Mesendoderm (in vitro differentiated cells): ENCODE data around the gene SHPK.

Source experiments
- DNase-seq: peaks from one replicate; pipeline ENCODE4 v3.0.0; 2013
- H2AK5ac ChIP-seq: 2 replicates; pipeline ENCODE4 v1.6.1; 2013; ENCODE audit warnings: low read length, inconsistent platforms
- H2BK120ac ChIP-seq: 2 replicates; pipeline ENCODE4 v1.6.1; 2013; ENCODE audit warnings: low read depth, mild to moderate bottlenecking, low read length, moderate library complexity, mixed read lengths
- H2BK15ac ChIP-seq: replicated peaks from 2 replicates; pipeline ENCODE4 v1.6.1; 2013; ENCODE audit warnings: low read depth, mild to moderate bottlenecking, moderate library complexity
- H2BK5ac ChIP-seq: 2 replicates; pipeline ENCODE4 v1.6.1; 2013; ENCODE audit warnings: low read length, inconsistent platforms
- H3K18ac ChIP-seq: 2 replicates; pipeline ENCODE4 v1.6.1; 2013; ENCODE audit warnings: mild to moderate bottlenecking, low read length, mixed read lengths
- H3K23ac ChIP-seq: one replicate; pipeline ENCODE4 v1.6.1; 2013; ENCODE audit warnings: low read length
- H3K27ac ChIP-seq: 2 replicates; pipeline ENCODE4 v1.5.1; 2013; ENCODE audit warnings: low read depth, mild to moderate bottlenecking, inconsistent platforms, low read length, moderate library complexity
- H3K27me3 ChIP-seq: 2 replicates; pipeline ENCODE4 v1.6.1; 2013; ENCODE audit warnings: low read length, control low read depth, mild to moderate bottlenecking, inconsistent platforms; ENCODE audit not compliant: insufficient read depth, poor library complexity
- H3K36me3 ChIP-seq: 2 replicates; pipeline ENCODE4 v1.6.1; 2013; ENCODE audit warnings: low read length, inconsistent platforms; ENCODE audit not compliant: control insufficient read depth, insufficient read depth
- H3K4ac ChIP-seq: one replicate; pipeline ENCODE4 v1.6.1; 2013; ENCODE audit warnings: low read depth, mild to moderate bottlenecking, low read length, moderate library complexity
- H3K4me1 ChIP-seq: 2 replicates; pipeline ENCODE4 v1.6.1; 2013; ENCODE audit warnings: low read depth, low read length, inconsistent platforms; ENCODE audit not compliant: control insufficient read depth
- H3K4me2 ChIP-seq: 2 replicates; pipeline ENCODE4 v1.6.1; 2013; ENCODE audit warnings: low read length
- H3K4me3 ChIP-seq: 2 replicates; pipeline ENCODE4 v1.5.1; 2013; ENCODE audit warnings: mild to moderate bottlenecking, low read length
- H3K56ac ChIP-seq: one replicate; pipeline ENCODE4 v1.6.1; 2013; ENCODE audit warnings: low read length
- H3K79me1 ChIP-seq: 2 replicates; pipeline ENCODE4 v1.6.1; 2013; ENCODE audit warnings: low read length, inconsistent platforms
- H3K79me2 ChIP-seq: 2 replicates; pipeline ENCODE4 v1.6.1; 2013; ENCODE audit warnings: mild to moderate bottlenecking, low read length; ENCODE audit not compliant: control insufficient read depth, insufficient read depth
- H3K9ac ChIP-seq: 2 replicates; pipeline ENCODE4 v1.6.1; 2013; ENCODE audit warnings: low read length, inconsistent platforms
- H4K5ac ChIP-seq: one replicate; pipeline ENCODE4 v1.6.1; 2013; ENCODE audit warnings: low read length
- H4K8ac ChIP-seq: one replicate; pipeline ENCODE4 v1.6.1; 2013; ENCODE audit warnings: low read depth, mild to moderate bottlenecking, control low read depth, low read length, moderate library complexity
- WGBS: extraction: QIAGEN DNeasy Blood & Tissue Kit; methylation state at CpG from one replicate; pipeline ENCODE4 v1.1.7; 2013; ENCODE audit warnings: low lambda C conversion rate, missing lambda C conversion rate; ENCODE audit not compliant: insufficient coverage; ENCODE audit errors: extremely low coverage; 5-methylcytosine and 5-hydroxymethylcytosine counted together

Gene SHPK

GRCh38 chr17:3621146-3621720, 14.8 kb downstream of the SHPK start:
- Histone ChIP-seq H3K4me2 (no peak overlapping the region), H2BK5ac (no peak overlapping the region), H4K5ac (no peak overlapping the region), H3K27ac (no peak overlapping the region), H3K4me3 (no peak overlapping the region), H3K36me3 (peaks cover 5% of the 10 kb centered on the region), H2BK120ac (no peak overlapping the region), H2AK5ac (no peak overlapping the region), H3K23ac (no peak overlapping the region), H2BK15ac (no peak overlapping the region), H3K27me3 (no peaks in the 10 kb centered on the region), H3K79me1 (no peaks in the 10 kb centered on the region), H4K8ac (no peak overlapping the region), H3K4ac (no peak overlapping the region), H3K9ac (no peak overlapping the region), H3K79me2 (no peaks in the 10 kb centered on the region), H3K56ac (no peak overlapping the region), H3K18ac (no peak overlapping the region), H3K4me1 (no peaks in the 10 kb centered on the region)
- no CpG with 5 or more reads among the region's 8 CpGs for WGBS
- no peak for DNase-seq

- no peak for DNase-seq
- Histone ChIP-seq H2BK5ac (no peak overlapping the region), H2BK15ac (no peak overlapping the region), H3K56ac (no peak overlapping the region), H4K8ac (no peak overlapping the region), H2AK5ac (no peak overlapping the region), H3K23ac (no peak overlapping the region), H3K9ac (no peak overlapping the region), H4K5ac (no peak overlapping the region), H3K4me3 (no peak overlapping the region), H3K79me2 (no peaks in the 10 kb centered on the region), H3K4me2 (no peak overlapping the region), H3K27me3 (no peaks in the 10 kb centered on the region), H3K27ac (no peak overlapping the region), H3K18ac (no peak overlapping the region), H2BK120ac (no peak overlapping the region), H3K4ac (no peak overlapping the region), H3K36me3 (peaks cover 5% of the 10 kb centered on the region), H3K4me1 (no peaks in the 10 kb centered on the region), H3K79me1 (no peaks in the 10 kb centered on the region)
- WGBS, result no CpG with 5 or more reads among the region's 18 CpGs
These were observed 20.7 kb downstream of the SHPK start for GRCh38 chr17:3615160-3615870.

- no peaks in the 10 kb centered on the region for H3K79me1 ChIP-seq
- no peak overlapping the region for H4K8ac ChIP-seq
- WGBS, result no CpG with 5 or more reads among the region's 6 CpGs
- H4K5ac ChIP-seq, result no peak overlapping the region
- peaks cover 14% of the 10 kb centered on the region for H3K36me3 ChIP-seq
- no peak overlapping the region for H3K4ac ChIP-seq
- no peak overlapping the region for H3K23ac ChIP-seq
- H3K4me1 ChIP-seq, result no peaks in the 10 kb centered on the region
- no peaks in the 10 kb centered on the region for H3K79me2 ChIP-seq
- no peak overlapping the region for H3K18ac ChIP-seq
- no peak overlapping the region for H3K9ac ChIP-seq
- no peak overlapping the region for H2BK120ac ChIP-seq
- H3K27ac ChIP-seq, result no peak overlapping the region
- no peak overlapping the region for H3K4me3 ChIP-seq
- H2BK15ac ChIP-seq, result no peak overlapping the region
- H3K4me2 ChIP-seq, result no peak overlapping the region
- H3K56ac ChIP-seq, result no peak overlapping the region
- no peaks in the 10 kb centered on the region for H3K27me3 ChIP-seq
- DNase-seq, result no peak
- H2AK5ac ChIP-seq, result no peak overlapping the region
- H2BK5ac ChIP-seq, result no peak overlapping the region
These were observed 22.9 kb downstream of the SHPK start for GRCh38 chr17:3613124-3613523.

GRCh38 chr17:3610523-3610922, 25.5 kb downstream of the SHPK start:
- H3K27me3 ChIP-seq, result no peaks in the 10 kb centered on the region
- H3K56ac ChIP-seq, result no peak overlapping the region
- no peak for DNase-seq
- no peak overlapping the region for H3K4ac ChIP-seq
- no peaks in the 10 kb centered on the region for H3K4me1 ChIP-seq
- H2BK15ac ChIP-seq, result no peak overlapping the region
- H3K79me1 ChIP-seq, result no peaks in the 10 kb centered on the region
- no peak overlapping the region for H2BK120ac ChIP-seq
- WGBS, result no CpG with 5 or more reads among the region's 14 CpGs
- no peak overlapping the region for H2BK5ac ChIP-seq
- no peak overlapping the region for H3K23ac ChIP-seq
- no peak overlapping the region for H3K27ac ChIP-seq
- H3K4me2 ChIP-seq, result no peak overlapping the region
- no peak overlapping the region for H2AK5ac ChIP-seq
- H3K36me3 ChIP-seq, result peaks cover 14% of the 10 kb centered on the region
- H3K9ac ChIP-seq, result no peak overlapping the region
- no peak overlapping the region for H3K4me3 ChIP-seq
- no peak overlapping the region for H3K18ac ChIP-seq
- H4K8ac ChIP-seq, result no peak overlapping the region
- H3K79me2 ChIP-seq, result no peaks in the 10 kb centered on the region
- H4K5ac ChIP-seq, result no peak overlapping the region

DNA sequence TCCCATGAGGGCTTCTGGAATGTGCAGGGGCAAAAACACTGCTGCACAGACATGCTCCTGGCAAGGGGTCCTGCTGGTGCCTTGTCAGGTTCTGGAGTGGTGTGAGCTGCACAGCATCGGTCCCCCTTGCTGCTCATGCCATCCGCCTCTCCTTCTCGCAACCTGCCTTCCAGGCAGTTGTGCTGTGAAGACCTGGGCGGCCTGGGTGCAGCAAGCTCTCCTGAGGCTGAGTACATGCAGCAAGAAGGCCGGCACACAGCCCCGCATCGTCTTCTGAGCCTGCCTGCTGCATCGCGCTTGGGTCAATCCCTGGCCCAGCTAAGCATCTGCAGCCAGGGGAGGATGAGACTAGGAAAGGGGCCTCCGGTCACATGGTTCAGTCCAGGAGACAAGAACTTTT, 26.4 kb downstream of the SHPK start:
- H2BK5ac ChIP-seq, result no peak overlapping the region
- H2BK15ac ChIP-seq, result no peak overlapping the region
- H3K27me3 ChIP-seq, result no peaks in the 10 kb centered on the region
- no peak overlapping the region for H2AK5ac ChIP-seq
- H3K4ac ChIP-seq, result no peak overlapping the region
- H3K56ac ChIP-seq, result no peak overlapping the region
- no peak overlapping the region for H2BK120ac ChIP-seq
- peaks cover 14% of the 10 kb centered on the region for H3K36me3 ChIP-seq
- H3K4me2 ChIP-seq, result no peak overlapping the region
- H4K8ac ChIP-seq, result no peak overlapping the region
- H3K27ac ChIP-seq, result no peak overlapping the region
- no peaks in the 10 kb centered on the region for H3K4me1 ChIP-seq
- H3K79me2 ChIP-seq, result no peaks in the 10 kb centered on the region
- no peak overlapping the region for H3K4me3 ChIP-seq
- H3K79me1 ChIP-seq, result no peaks in the 10 kb centered on the region
- no peak overlapping the region for H3K23ac ChIP-seq
- H4K5ac ChIP-seq, result no peak overlapping the region
- no peak overlapping the region for H3K9ac ChIP-seq
- no peak overlapping the region for H3K18ac ChIP-seq
- DNase-seq, result no peak
- no CpG with 5 or more reads among the region's 10 CpGs for WGBS

DNA sequence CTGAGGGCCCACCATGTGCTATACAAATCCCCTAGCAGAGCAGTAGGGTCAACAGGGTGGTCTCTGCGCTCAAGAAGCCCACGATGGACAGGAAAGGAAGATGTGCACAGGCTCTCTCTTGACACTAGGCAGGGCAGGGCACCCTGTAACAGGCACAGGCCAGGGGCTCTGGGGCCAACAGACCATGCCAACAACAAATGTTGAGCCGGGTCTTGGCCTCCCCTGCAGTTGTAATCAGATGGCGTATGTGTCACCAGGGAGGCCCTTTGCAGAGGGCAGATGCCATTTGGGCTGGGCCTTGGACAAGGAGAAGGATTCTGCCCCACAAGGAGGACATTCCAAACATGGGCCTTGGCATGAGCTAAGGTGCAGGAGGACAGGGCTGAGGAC, 32.2 kb downstream of the SHPK start:
- no peak overlapping the region for H3K4me2 ChIP-seq
- H3K23ac ChIP-seq, result no peak overlapping the region
- H2AK5ac ChIP-seq, result no peak overlapping the region
- WGBS, result no CpG with 5 or more reads among the region's 4 CpGs
- H3K27ac ChIP-seq, result no peak overlapping the region
- H3K9ac ChIP-seq, result no peak overlapping the region
- H3K18ac ChIP-seq, result no peak overlapping the region
- H4K8ac ChIP-seq, result no peak overlapping the region
- no peaks in the 10 kb centered on the region for H3K79me1 ChIP-seq
- no peak overlapping the region for H3K4ac ChIP-seq
- H2BK120ac ChIP-seq, result no peak overlapping the region
- H3K27me3 ChIP-seq, result no peaks in the 10 kb centered on the region
- H3K36me3 ChIP-seq, result peaks cover 8% of the 10 kb centered on the region
- H3K79me2 ChIP-seq, result no peaks in the 10 kb centered on the region
- H3K4me3 ChIP-seq, result no peak overlapping the region
- no peak for DNase-seq
- H2BK5ac ChIP-seq, result no peak overlapping the region
- no peak overlapping the region for H4K5ac ChIP-seq
- H2BK15ac ChIP-seq, result no peak overlapping the region
- no peak overlapping the region for H3K56ac ChIP-seq
- H3K4me1 ChIP-seq, result no peaks in the 10 kb centered on the region
